AML-193 (cell line): ENCODE data around the gene NT5DC4.

Experiments
- DNase-seq, 2 experiments: peaks; one replicate each; lab custom pipeline; 2025; lab: John Stamatoyannopoulos, UW

Gene NT5DC4

GRCh38 chr2:112723547-112723940 lies 2.7 kb downstream of the NT5DC4 start:
- DNase-seq, result no peak

DNA sequence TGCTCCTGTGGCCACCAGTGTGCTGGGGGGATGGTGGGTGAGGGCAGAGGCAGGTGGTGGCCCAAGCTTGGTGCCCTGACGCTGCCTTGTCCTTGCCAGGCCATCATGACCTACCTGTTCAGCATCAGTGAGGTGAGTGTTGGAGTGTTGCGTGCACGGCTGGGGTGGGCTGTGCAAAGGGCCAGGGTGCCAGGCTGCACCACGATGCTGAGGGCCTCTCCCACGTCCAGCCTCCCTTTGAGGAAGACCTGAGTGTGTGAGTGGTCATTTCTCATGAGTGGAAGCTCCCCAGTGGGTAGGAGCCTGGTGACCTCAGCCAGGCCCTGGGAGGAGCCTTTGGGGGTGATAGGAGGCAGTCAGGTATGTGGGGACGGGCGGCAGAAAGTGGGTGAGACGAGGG lies 3.2 kb downstream of the NT5DC4 start:
- DNase-seq, result no peak

DNA sequence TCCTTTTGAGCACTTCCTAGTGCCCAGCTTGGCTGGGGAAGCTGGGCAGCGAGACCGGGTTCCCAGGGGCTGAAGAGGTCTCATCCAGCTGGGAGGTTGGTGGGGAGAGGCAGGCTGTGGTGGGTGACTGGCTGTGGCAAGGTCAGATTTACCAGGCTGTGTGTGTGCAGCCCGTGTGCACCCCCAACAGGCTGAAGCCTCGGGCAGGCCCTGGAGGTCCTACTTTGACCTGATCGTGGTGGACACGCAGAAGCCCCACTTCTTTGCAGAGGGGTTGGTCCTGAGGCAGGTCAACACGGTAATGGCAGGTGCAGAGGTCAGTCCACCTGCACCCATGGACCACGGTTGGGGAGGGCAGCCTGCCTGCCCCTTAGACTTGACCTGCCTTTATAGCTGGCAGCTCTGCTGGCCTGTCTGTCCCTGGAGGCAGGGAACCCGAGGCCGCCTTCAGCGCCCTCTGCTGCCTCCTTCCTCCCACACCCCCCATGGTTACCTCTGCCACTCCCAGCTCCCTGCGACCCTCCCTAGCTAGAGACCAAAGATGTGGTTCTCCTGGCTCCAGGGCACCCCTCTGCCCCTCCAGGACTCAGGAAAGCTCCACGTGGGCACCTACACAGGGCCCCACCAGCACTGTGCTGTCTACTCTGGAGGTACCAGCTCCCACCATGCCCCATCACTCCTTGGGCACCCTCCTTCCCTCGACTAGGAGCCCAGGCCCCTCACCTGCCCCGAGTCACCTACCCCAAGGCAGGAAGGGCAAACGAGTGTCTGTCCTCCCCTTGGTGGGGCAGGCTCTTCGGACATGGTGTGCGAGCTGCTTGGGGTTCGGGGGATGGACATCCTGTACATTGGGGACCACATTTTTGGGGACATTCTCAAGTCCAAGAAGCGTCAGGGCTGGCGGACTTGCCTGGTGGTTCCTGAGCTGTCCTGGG lies 4.0 kb downstream of the NT5DC4 start:
- peak; percentile 37 to 44 for DNase-seq

- no peak for DNase-seq
Observed at GRCh38 chr2:112725545-112726457, 5.0 kb downstream of the NT5DC4 start.

DNA sequence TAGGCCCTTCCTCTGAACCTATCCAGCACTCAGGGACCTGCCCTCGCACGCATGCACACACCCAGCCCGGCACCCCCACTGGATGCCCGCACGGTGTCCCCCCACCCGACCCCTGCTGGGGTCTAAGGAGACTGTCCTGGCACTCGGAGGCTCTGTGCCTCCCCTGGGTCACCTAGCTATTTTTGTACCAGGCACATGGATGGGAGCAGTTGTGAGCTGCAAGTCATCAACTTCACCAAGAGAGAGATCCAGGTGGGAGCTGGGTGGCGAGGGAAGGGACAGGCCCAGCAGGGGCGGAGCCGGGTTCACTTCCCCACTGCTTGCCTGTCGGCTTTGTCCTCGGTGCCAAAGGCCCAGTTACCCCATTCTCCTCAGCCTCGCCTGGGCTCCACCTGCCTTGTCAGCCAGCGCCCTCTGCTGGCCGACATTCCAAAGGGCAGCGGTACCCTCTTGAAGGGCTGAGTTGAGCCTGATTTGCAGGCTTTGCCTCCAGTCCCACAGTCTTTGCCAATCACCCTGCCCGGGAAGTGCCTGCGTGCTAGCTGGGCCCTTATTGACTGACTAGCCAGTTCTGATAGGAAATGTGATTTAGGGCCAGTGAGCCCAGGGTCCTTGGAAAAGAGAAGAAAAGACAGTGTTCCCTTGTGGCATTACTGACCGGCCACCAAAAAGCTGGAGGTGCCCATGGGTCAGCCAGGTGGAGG lies 5.8 kb downstream of the NT5DC4 start:
- DNase-seq, result peak; percentile 86 to 91

DNA sequence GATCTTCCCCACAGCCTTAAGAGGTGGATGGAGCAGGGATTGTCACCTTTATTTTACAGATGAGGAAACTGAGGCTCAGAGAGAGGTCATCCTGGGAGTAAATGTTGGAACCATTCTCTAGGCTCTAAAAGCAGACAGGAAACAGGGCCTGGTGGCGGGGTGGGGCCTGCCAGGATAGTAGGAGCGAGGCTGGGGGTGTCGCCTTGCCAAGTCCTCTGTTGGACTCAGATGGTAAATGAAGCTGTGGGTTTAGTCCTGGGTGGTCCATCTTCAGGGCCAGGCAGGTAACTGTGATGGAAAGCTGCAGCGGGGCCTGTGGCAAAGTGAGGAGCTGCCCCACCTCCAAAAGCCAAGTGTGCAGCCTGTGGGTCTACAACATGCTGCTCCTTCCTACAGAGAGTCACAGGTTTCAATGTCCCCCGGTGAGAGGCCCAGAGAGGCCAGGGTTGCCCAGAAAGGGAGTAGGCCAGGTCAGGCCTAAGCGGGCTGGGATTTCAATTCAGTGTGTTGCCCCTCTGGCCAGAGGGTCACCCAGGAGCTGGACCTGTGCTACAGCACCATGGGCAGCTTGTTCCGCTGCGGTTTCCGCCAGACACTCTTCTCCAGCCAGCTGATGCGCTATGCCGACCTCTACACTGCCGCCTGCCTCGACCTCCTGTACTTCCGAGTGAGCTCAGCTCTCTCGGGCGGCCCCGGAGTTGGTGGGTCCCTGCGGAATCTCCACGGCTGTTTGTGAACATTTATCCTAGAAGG lies 6.6 kb downstream of the NT5DC4 start:
- no peak for DNase-seq

DNA sequence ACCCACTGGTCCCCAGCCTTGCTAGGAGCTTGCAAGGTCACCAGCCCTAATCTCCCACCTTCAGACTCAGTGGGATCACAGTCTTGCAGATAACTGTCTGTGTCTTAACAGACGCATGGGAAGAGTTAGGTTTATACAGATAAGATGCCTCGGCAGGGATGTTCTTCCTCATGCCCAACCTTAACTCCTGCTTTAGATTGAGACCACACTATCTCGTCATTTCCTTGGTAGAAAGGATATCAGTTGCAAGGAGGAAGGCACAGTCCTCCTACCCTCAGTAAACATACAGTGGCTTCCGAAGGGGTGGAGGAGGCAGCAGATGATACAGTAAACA lies 7.2 kb downstream of the NT5DC4 start:
- no peak for DNase-seq

DNA sequence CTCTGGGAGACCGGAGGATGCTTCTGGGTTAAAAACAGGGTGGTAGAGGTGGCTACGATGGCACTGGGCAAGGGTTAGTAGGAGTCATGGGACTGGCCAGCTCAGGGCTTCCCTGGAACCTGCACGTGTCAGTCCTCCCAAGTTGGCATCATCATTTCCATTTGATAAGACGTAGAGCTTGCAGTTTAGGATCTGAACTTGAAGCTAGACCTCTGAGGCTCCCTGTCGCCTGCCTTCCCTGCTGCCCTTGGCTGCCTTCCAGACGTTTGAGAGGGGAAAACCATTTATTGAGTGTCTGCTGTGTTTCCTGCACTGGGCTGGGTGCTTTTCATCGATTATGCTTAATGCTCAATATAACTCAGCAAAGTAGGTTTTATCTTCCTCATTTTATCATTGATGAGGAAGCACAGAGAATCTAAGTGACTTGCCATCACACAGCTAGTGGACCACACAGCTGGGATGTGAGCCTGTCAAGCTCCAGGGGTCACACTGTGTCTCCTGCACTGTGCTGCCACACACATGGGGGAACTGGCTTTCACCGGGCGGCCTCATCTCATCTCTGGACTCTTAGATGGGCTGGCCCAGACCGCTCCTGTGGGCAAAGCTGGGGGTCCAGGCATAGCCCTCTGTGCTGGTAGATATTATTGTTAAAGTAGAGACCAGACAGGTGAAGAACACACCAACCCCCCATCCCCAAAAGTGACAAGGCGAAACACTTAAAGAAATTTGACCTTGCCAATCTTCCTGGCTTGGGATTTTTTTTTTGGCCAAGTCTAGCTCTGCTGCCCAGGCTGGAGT lies 7.8 kb downstream of the NT5DC4 start:
- no peak for DNase-seq

GRCh38 chr2:112730216-112730615 lies 9.4 kb downstream of the NT5DC4 start:
- no peak for DNase-seq

DNA sequence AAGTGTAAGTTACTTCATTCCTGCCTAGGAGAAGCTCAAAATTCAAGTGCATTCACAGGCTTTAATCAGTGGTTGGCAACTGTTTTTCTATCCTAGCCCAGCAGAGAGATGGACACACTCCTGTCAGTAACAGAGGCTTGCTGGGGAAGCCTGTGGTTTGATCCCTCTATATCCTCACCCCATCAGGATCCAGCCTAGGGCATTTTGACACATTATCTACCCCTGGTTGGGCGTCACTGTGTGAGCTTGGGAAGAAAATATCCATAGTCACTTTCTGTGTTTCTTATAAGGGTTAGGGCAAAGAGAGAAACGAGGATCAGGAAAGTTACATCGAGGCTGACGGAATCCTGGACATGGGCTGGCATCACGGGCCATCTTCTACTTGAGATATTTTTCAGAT lies 10.0 kb downstream of the NT5DC4 start:
- no peak for DNase-seq

- no peak for DNase-seq
Observed at GRCh38 chr2:112731479-112731878, 10.7 kb downstream of the NT5DC4 start.

- DNase-seq, result no peak
Observed at GRCh38 chr2:112733456-112733855, 12.6 kb downstream of the NT5DC4 start.

GRCh38 chr2:112733871-112734270 lies 13.1 kb downstream of the NT5DC4 start:
- no peak for DNase-seq

DNA sequence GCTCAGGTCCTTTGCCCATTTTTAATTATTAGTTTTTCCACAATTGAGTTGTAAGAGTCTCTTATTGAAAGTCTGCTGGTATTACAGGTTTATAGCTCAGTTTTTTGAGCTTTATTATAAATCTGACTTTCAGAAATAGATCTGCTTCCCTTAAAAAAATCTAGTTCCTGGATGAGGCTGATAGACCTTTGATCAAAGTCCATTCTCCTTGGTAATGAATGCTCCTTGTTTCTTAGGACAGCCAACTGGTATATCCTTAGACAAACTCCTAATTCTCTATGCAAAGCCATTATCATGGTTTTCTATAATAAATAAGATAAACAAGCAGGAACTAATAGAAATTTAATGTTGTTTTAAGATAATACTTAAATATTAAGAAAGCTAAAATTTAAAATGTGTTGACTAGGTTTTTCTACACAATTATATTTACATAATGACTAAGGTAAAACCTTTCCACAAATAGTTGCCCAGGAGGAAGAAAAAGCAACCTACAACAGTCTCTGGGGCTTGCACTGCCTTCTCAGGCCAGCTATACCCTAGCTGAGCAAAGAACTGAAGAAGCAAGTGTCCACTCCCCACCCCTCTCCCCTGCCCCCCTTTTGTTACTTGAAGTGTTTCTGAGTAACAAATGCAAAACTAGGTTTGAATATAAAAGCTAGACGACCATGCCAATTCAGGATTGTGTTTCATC lies 16.9 kb downstream of the NT5DC4 start:
- DNase-seq, result no peak

DNA sequence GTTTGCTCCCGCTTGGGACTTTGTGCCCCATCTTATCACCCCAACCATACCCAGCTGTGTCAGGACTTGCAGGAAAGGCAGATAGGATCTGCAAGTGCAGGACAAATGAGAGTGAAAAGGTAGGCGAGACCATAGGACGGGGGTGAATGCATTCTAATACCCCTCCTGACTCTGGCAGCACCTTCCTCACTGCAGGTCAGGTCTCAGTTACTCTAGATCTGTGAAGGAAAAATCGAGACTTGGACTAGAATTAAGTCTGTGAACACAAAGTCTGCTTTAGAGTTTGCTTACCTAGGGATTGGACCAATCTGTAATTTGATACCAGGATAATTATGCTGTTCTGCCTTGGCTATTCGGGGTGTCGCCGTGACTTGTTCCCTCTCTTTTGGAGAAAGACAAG lies 19.7 kb downstream of the NT5DC4 start:
- DNase-seq, result no peak

DNA sequence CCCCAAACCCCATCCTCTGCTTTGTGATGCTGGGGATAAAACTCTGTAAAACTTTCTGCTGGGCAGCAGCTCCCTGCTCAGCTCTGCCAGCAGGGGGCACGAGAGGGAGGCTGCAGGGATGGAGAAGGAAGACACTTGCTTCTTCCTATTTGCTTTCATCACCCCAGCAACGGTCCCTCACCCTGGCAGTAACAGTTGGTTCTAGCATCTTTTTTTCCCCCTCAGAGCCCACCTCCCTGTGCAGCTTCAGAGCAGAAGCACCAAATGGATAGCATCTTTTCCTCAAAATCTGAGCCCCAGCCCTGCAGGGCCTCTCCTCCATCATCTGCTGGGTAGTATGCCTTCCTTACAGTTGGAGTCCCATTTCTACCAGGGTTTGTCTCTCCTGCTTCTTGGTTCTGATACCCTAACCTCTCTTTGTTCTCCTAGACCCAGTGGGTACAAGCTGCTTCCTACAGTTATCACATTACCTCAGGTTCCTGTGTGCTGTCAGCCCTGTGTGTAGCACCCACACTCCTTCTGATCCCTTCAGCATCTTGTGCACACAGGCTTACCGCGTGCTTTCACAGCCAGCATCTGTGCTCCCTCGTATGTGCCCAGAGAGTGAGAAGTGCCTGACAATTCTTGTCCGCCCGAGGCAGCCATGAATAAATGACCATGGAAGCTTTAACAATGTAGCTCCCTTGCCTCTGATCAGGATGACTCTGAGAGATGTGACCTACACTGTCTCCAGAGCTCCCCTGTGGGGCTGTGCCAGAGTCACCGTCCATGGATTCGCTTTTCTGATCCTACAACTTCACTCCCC lies 29.1 kb downstream of the NT5DC4 start:
- peak; percentile 82 to 84 for DNase-seq

GRCh38 chr2:112750560-112750843 lies 29.7 kb downstream of the NT5DC4 start:
- DNase-seq, result no peak

- no peak for DNase-seq
Observed at GRCh38 chr2:112751451-112752197, 30.8 kb downstream of the NT5DC4 start.

- DNase-seq, result no peak
Observed at GRCh38 chr2:112752667-112753066, 31.8 kb downstream of the NT5DC4 start.
